CD14-positive monocyte (primary cell): ENCODE measurements around the gene RAB3C. TPM values are rescaled to one million over a fixed set of nuclear protein-coding genes. Genes with fewer than 3 reads are reported as not detected.

Experiments used
- DNase-seq, 3 donors: peaks; one replicate each; pipeline ENCODE4 v3.0.0-alpha.2; 2011 to 2022
- H2AFZ ChIP-seq: 2 replicates; pipeline ENCODE4 v1.6.0; 2012; ENCODE audit warnings: mild to moderate bottlenecking, low read depth, low read length, inconsistent platforms; ENCODE audit not compliant: insufficient read depth, poor library complexity, severe bottlenecking
- H3K27ac ChIP-seq, 2 donors: 1 replicate in 1 of 2; 2 replicates in 1 of 2; pipeline ENCODE4 v1.5.1; 2012 to 2013; ENCODE audit warnings: low read length in 2 of 2, control low read depth in 1 of 2, inconsistent platforms in 1 of 2, low read depth in 1 of 2, mild to moderate bottlenecking in 1 of 2
- H3K27me3 ChIP-seq, 2 donors: one replicate each; pipeline versions ENCODE4 v1.6.0 to v1.6.1; 2011 to 2013; ENCODE audit warnings: low read length in 2 of 2; ENCODE audit not compliant: control insufficient read depth in 2 of 2, insufficient read depth in 2 of 2
- H3K36me3 ChIP-seq, 2 donors: replicated peaks in 1 of 2; 1 replicate in 1 of 2; 2 replicates in 1 of 2; pipeline versions ENCODE4 v1.5.1 to v1.6.1; 2012 to 2013; ENCODE audit warnings: low read length in 2 of 2, control low read depth in 1 of 2, inconsistent platforms in 1 of 2, mild to moderate bottlenecking in 1 of 2; ENCODE audit not compliant: insufficient read depth in 2 of 2, control insufficient read depth in 1 of 2
- H3K4me1 ChIP-seq, 2 donors: 1 replicate in 1 of 2; 2 replicates in 1 of 2; pipeline versions ENCODE4 v1.5.1 to v1.6.1; 2012 to 2013; ENCODE audit warnings: low read length in 2 of 2, control low read depth in 1 of 2, inconsistent platforms in 1 of 2, mild to moderate bottlenecking in 1 of 2, moderate library complexity in 1 of 2; ENCODE audit not compliant: insufficient read depth in 2 of 2, control insufficient read depth in 1 of 2
- H3K4me2 ChIP-seq: replicated peaks from 2 replicates; pipeline ENCODE3; 2012; ENCODE audit warnings: low read length, moderate library complexity, mild to moderate bottlenecking; ENCODE audit not compliant: poor library complexity, severe bottlenecking; ENCODE audit errors: extremely low read depth
- H3K4me3 ChIP-seq, 3 experiments: fragments of 200-600 bp in 1 of 3; sonication (generic) in 1 of 3; replicated peaks in 1 of 3; 1 replicate in 2 of 3; 2 replicates in 1 of 3; pipeline ENCODE4 v1.5.1; 2011 to 2013; ENCODE audit warnings: low read length in 3 of 3, mild to moderate bottlenecking in 3 of 3, control low read depth in 2 of 3, low read depth in 2 of 3, inconsistent platforms in 1 of 3, moderate library complexity in 1 of 3
- H3K79me2 ChIP-seq: 2 replicates; pipeline ENCODE4 v1.6.0; 2012; ENCODE audit warnings: mild to moderate bottlenecking, control low read depth, inconsistent platforms, low read length, moderate library complexity; ENCODE audit not compliant: insufficient read depth
- H3K9ac ChIP-seq: 2 replicates; pipeline ENCODE4 v1.6.0; 2017; ENCODE audit warnings: low read length, mild to moderate bottlenecking; ENCODE audit not compliant: insufficient read depth, poor library complexity, severe bottlenecking
- H3K9me3 ChIP-seq, 2 donors: replicated peaks in 1 of 2; 1 replicate in 1 of 2; 2 replicates in 1 of 2; pipeline versions ENCODE4 v1.5.1 to v1.6.1; 2012 to 2013; ENCODE audit warnings: low read length in 2 of 2, control low read depth in 1 of 2; ENCODE audit not compliant: control insufficient read depth in 1 of 2, insufficient read depth in 1 of 2
- H4K20me1 ChIP-seq: 2 replicates; pipeline ENCODE4 v1.6.0; 2012; ENCODE audit warnings: mild to moderate bottlenecking, low read length, control low read depth, moderate library complexity; ENCODE audit not compliant: insufficient read depth
- H3K27ac Mint-ChIP-seq, 7 donors: one replicate each; pipeline ENCODE4 v1.8.0; 2020; ENCODE audit warnings: mild to moderate bottlenecking in 7 of 7, mixed read lengths in 7 of 7, moderate library complexity in 6 of 7, inconsistent platforms in 2 of 7
- H3K27me3 Mint-ChIP-seq, 3 donors: one replicate each; pipeline ENCODE4 v1.8.0; 2021 to 2022; ENCODE audit warnings: low read depth in 3 of 3, mild to moderate bottlenecking in 3 of 3, mixed read lengths in 3 of 3, moderate library complexity in 3 of 3, inconsistent platforms in 1 of 3
- H3K36me3 Mint-ChIP-seq, 2 donors: one replicate each; pipeline ENCODE4 v1.8.0; 2020; ENCODE audit warnings: mixed read lengths in 2 of 2, inconsistent platforms in 1 of 2, mild to moderate bottlenecking in 1 of 2
- H3K4me1 Mint-ChIP-seq: one replicate; pipeline ENCODE4 v1.8.0; 2020; ENCODE audit warnings: mild to moderate bottlenecking, mixed read lengths
- H3K4me3 Mint-ChIP-seq, 2 donors: one replicate each; pipeline ENCODE4 v1.8.0; 2020; ENCODE audit warnings: mild to moderate bottlenecking in 2 of 2, mixed read lengths in 2 of 2, moderate library complexity in 1 of 2
- H3K9me3 Mint-ChIP-seq, 7 donors: one replicate each; pipeline ENCODE4 v1.8.0; 2020 to 2022; ENCODE audit warnings: mixed read lengths in 7 of 7, mild to moderate bottlenecking in 6 of 7, moderate library complexity in 6 of 7, inconsistent platforms in 2 of 7
- CTCF ChIP-seq: fragments of 200-600 bp; IDR thresholded peaks from one replicate; pipeline ENCODE4 v1.8.0; 2022; ENCODE audit warnings: antibody characterized with exemption, mild to moderate bottlenecking
- WGBS: methylation state at CpG from one replicate; pipeline ENCODE4 v1.1.5; 2013; ENCODE audit warnings: missing lambda C conversion rate; ENCODE audit not compliant: insufficient coverage; 5-methylcytosine and 5-hydroxymethylcytosine counted together
- intact Hi-C, 2 donors: fragments of 100-400 bp; cut with micrococcal nuclease; formaldehyde crosslinking; loops; one replicate each; pipeline versions ENCODE4 v1.15.0 to v1.15.1; 2023
- polyA plus RNA-seq, 3 donors: library from polyadenylated mRNA; depleted of rRNA in 1 of 3; unstranded in 2 of 3; stranded (reverse) in 1 of 3; fragments of 300-500 nt in 2 of 3; fragments of >200 nt in 1 of 3; fragmentation: Illumina TruSeq in 2 of 3; gene quantifications; 1 replicate in 2 of 3; 2 replicates in 1 of 3; pipeline ENCODE4 v1.2.3, GENCODE V29; 2012 to 2021

The RAB3C gene
- polyA plus RNA-seq, 3 donors: under 0.01 to 0.81 TPM; not detected in 1

GRCh38 chr5:58857609-58858008, 274.7 kb downstream of the RAB3C start:
- no peaks in the 10 kb centered on the region for H3K9me3 Mint-ChIP-seq
- WGBS: no CpG with 5 or more reads among the region's 2 CpGs
- no peaks in the 10 kb centered on the region for H3K27me3 Mint-ChIP-seq
- Histone ChIP-seq H2AFZ (no peak overlapping the region), H3K27ac (no peak overlapping the region), H3K4me2 (no peak overlapping the region), H3K4me1 (peaks cover 2 to 5% of the 10 kb centered on the region in 2 donors), H3K27me3 (no peaks in the 10 kb centered on the region), H3K4me3 (no peak overlapping the region), H3K36me3 (no peaks in the 10 kb centered on the region), H4K20me1 (no peaks in the 10 kb centered on the region), H3K79me2 (no peaks in the 10 kb centered on the region), H3K9me3 (no peaks in the 10 kb centered on the region), H3K9ac (no peak overlapping the region)
- TF ChIP-seq CTCF: no peak
- H3K36me3 Mint-ChIP-seq: no peaks in the 10 kb centered on the region
- intact Hi-C loops: loop anchor here in 1 of 2 donors (10.0 kb wide), 1 partner anchor 383 kb away; no protein-coding TSS in a partner anchor
- no peak for DNase-seq
- peaks cover 3% of the 10 kb centered on the region for H3K4me1 Mint-ChIP-seq
- H3K4me3 Mint-ChIP-seq: no peak overlapping the region
- H3K27ac Mint-ChIP-seq: no peak overlapping the region

- Histone ChIP-seq H3K36me3 (no peaks in the 10 kb centered on the region), H3K9me3 (no peaks in the 10 kb centered on the region), H3K9ac (no peak overlapping the region), H2AFZ (no peak overlapping the region), H3K27ac (no peak overlapping the region), H3K4me3 (no peak overlapping the region), H3K4me2 (no peak overlapping the region), H3K27me3 (no peaks in the 10 kb centered on the region), H4K20me1 (no peaks in the 10 kb centered on the region), H3K79me2 (no peaks in the 10 kb centered on the region), H3K4me1 (peaks cover 2 to 5% of the 10 kb centered on the region in 2 donors)
- Mint-ChIP-seq H3K27ac (no peak overlapping the region), H3K27me3 (no peaks in the 10 kb centered on the region), H3K4me1 (no peaks in the 10 kb centered on the region), H3K4me3 (no peak overlapping the region), H3K9me3 (no peaks in the 10 kb centered on the region), H3K36me3 (no peaks in the 10 kb centered on the region)
- DNase-seq: peak in 2 of 3 donors; percentile 8 to 31
- intact Hi-C loops: no loop called here
- no peak for TF ChIP-seq CTCF
These were observed 277.8 kb downstream of the RAB3C start for GRCh38 chr5:58860680-58861079.
